Tongue (tissue), 2 donors: Measurements from ENCODE around the gene SLIT3. TPM values are rescaled to one million over a fixed set of nuclear protein-coding genes. Genes with fewer than 3 reads are reported as not detected.

Experiments
- DNase-seq: peaks from one replicate; pipeline ENCODE4 v3.0.0-alpha.2; 2015
- total RNA-seq: library from RNA; depleted of rRNA; stranded (reverse); fragments of >200 nt; gene quantifications from one replicate; pipeline ENCODE4 v1.2.3, GENCODE V29; 2014

SLIT3 gene
- total RNA-seq, result 21.4 TPM

DNA sequence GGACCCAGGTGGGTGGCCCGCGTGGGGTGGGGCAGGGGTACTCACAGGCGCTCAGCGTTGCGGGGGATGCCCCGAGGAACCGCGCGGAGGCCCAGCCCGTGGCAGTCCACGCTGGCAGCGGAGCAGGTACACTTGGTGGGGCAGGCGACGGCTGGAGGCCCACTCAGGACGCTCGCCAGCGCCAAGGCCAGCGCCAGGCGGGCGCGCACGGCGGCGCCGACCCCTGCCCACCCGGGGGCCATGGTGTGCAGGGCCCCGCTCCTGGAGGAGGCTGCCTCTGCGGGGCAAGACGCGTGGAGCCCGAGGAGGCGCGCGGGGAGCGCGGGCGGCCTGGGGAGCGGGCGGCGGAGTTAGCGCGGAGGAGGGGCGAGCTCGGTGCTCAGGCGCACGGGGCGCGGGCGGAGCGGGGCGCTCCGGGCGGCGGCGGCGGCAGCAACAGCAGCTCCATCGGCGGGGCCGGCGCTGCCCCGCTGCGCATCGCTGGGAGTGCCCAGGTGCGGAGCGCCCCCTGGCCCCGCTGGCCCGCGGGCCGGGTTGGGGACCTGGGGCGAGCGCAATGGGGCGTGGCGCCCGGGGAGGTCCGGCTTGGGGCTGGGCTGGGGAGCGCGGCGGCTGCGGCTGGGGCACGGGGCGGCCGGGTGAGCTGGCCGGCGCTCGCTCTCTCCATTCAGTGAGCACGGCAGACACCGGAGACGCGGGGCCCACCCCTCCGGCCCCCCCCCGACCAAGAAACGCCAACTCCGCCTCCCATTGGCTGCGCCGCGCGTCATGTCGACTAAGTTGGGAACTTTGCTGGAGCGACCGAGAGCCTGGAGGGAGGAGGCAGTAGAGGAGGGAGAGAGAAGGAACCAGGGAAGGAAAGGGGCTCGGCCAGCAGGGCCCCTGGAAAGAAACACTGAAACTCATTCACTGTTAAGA lies at the start of gene SLIT3:
SLIT3 (minus strand) TSS at position 672 of the 918 bp plus-strand sequence; CDS start at position 242, 430 bp downstream.
- peak; percentile 91 for DNase-seq

- DNase-seq, result no peak
Observed at GRCh38 chr5:169350016-169350415, 49.1 kb upstream of the SLIT3 start.

DNA sequence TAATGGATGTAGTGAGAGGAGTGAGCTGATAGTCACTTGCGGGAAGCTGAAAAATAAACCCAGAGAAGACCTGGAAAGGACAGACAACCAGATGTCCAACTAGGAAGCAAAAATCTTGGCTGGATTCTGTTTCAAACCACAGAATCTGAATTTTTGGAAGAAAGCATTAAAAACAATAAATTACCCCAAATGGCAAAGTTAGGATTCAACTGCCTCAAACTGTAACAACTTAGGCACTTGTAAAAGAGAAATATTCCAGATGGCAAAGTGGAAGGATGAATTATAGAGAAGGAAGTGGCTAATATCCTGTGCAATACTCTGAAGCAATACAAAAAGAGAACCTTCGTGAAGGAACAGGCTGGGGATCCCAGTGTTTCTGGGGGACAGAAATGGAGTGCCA lies 46.8 kb upstream of the SLIT3 start:
- DNase-seq, result no peak

- DNase-seq, result no peak
Observed at GRCh38 chr5:169344629-169345028, 43.7 kb upstream of the SLIT3 start.

DNA sequence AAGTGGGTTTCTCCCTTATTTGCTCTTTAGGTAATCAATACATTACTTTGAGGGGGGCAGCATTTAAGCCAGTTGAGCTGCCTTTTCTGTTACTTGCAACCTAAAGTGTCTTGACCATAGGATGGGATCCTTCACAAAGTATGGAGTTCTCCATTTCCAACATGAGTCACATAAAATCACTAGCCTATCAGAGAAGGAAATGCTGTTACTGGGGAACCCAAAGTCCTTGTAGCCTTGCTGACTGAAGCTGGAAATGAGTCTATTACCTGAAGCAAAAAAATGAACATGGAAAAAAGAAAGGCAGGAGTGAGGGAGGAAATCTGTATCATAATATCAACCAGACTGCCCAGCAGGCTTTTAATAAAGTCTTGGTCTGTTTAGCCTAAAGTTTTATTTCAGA lies 42.8 kb upstream of the SLIT3 start:
- DNase-seq, result no peak

GRCh38 chr5:169341556-169341955 lies 40.6 kb upstream of the SLIT3 start:
- DNase-seq, result no peak

DNA sequence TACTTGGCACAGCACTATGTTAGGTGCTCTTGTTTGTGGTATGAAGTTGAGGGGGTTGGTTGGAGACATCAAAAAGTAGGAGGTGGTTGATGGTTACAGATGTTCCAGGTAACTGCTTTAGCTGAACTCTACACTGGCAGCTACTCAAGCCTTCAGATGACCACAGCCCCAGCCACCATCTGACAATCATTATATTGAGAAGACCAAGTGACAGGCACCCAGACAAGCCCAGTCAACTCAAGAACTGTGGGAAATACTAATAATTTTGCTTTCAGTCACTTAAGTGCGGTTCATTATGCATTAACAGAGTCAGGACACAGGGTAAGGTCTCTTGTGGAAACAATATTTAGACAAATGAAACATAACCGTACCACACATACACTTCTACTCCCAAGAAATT lies 38.9 kb upstream of the SLIT3 start:
- DNase-seq, result no peak

DNA sequence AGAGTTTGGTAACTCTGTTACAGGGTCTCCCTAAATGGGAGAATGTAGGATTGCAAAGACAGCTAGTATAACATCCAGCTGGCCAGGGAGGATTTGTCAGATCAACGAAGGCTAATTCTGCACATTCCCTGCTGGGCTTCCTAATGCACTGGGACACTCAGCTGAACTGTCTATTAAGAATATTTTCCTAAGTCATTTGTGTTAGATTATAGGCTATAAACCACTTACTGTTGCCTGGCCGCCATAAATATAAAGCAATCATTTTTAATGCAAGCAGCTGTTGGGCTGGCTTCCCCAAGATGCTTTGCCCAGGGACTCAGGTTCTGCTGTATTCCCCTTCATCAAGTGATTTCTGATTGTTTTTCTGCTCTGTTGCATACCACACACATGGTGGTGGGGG lies 35.3 kb upstream of the SLIT3 start:
- peak; percentile 13 for DNase-seq

DNA sequence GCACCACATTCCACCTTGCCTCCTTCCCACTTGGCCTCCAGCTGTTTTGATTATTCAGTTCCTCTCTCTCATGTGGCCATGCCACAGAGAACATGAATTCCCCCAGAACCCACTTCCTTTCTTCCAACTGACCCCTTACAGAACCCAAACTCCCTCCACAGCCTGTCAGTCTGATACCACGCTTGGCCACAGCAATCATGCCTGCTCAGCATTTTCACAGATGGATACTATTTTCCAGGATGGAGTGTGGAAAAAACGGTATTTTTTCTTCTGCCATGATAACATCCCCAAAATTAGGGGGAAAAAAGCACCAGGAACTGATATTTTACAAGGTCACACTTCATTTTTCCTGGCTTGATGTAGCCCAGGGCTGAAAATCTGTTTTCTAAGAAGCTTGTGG lies 34.9 kb upstream of the SLIT3 start:
- DNase-seq, result no peak

DNA sequence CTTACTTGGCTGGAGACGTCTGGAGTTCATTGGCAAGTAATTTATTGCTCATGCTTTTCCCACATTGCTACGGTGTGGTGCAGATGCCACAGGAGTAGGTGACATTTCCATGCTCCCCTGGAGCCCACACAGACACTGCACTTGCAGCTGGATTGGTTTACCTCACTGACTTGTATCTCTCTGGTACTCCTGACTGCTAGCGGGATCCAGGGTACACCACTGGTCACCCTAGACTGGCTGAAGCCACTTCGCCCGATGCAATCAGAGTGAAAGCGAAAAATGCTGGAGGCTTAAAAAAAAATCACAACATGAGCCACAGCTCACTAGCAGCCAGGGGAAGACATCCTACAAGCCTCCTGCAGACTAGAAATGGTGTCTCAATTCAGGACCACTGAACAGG lies 32.6 kb upstream of the SLIT3 start:
- no peak for DNase-seq

DNA sequence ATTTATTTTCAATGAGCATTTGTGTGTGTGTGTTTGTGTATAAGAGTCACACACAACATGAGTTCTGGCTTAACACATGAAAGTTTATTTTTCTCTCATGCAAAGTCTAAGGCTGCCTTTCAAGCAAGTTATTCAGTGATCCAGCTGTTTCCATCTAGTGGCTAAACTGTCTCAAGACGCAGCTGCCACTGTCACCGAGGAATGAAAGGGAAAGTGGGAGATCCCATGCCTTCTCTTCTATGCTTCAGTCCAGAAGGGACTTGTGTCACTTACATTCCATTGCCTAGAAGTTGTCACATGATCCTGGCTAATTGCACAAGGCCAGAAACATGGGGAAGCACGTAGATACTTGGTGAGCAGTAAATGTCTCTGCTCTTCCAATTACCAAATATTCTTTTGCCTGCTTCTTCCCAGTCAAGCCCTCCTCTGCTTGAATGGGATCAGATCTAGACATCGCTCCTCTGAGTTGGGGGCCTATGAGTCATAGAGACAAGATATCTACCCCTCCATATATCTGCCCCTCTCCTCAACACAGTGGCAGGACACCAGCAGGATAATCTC lies 30.4 kb upstream of the SLIT3 start:
- peak; percentile 16 for DNase-seq

GRCh38 chr5:169328401-169328800 lies 27.5 kb upstream of the SLIT3 start:
- DNase-seq, result no peak

- no peak for DNase-seq
Observed at GRCh38 chr5:169325273-169325672, 24.3 kb upstream of the SLIT3 start.

- DNase-seq, result no peak
Observed at GRCh38 chr5:169318556-169318955, 17.6 kb upstream of the SLIT3 start.

GRCh38 chr5:169307646-169308045 lies 6.7 kb upstream of the SLIT3 start:
- DNase-seq, result no peak

DNA sequence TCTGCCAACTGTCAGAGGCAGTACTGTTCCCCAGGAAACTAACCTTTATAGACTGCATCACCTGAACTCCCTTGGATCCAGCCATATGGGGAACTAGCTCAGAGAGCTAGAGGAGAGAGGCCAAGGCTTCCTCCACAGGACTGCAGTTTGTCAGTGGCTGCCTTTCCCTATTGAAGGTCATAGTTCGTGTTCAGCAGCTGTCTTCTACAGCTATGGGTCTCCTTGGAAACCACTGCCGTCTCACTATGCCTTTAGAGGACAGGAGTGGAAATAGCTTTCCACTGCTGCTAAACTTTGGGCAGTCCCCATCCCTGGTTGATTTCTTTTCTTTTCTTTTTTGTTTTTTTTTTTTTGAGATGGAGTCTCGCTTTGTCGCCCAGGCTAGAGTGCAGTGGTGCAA lies 4.4 kb upstream of the SLIT3 start:
- no peak for DNase-seq

DNA sequence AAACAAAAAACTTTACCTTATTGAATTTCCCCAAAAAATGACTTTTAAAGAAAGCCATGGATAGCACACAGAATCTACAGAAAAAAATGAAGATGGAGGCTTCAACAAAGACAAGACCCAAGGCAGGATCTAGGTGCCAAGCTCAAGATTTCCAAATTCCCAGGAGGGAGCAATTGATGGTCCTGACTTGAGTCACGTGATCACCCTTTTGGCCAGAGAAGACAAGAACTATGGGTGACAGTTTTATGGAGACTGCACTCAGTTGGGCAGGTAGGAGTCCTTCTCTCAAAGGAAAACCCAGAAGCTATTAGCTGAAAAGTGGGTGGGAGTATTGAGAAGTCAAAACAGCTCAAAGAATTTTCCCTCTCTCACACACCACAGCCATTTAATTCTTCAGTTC lies 3.2 kb upstream of the SLIT3 start:
- DNase-seq, result no peak

DNA sequence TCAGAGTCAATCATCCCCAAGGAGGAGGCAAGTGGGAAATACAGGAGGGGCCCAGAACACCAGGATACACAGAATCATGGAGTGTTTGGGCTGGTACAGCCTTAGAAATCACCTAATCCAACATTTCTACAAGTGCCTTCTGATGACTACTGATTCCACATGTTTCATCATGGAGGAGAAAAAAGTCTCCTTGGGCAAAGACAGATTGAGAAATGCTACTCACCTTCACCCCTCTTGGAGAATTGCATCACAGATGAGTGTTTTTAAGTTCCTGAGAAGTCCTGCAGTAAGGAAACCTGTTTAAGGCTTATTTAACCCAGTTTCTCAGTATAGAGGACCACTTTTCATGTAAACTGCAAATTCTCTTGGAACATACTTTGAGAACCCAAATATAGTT lies 2.2 kb upstream of the SLIT3 start:
- DNase-seq, result no peak

DNA sequence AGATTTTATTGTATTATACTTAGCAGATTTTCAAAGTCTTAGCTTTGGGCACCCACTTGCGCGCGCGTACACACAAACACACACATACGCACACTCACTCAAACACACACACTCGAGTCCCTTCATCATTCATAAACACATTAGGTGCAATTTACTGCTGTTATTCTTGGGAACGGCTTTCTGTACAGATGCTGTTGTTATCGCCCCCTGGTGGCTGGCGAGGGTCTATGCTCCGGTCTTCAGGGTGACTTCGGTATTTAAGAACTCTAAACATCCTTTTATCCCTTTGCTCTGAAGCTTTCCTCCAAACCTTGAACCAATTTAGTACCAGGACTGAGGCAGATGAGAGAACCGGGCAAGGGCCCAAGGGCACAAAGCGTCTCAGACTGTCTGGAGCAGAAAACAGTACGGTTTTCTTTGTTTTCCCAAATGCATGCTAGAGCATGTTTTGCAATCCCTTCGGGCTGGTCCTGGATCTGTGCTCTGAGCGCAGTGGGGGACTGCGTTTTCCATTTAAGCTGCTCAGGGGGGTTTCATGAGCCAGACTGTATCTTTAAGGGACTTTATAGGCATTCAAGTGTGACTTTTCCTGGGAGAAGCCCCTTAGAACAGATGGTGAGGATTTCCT lies 1.7 kb upstream of the SLIT3 start:
- peak; percentile 94 for DNase-seq

GRCh38 chr5:169301986-169302385 lies 1.0 kb upstream of the SLIT3 start:
- no peak for DNase-seq

DNA sequence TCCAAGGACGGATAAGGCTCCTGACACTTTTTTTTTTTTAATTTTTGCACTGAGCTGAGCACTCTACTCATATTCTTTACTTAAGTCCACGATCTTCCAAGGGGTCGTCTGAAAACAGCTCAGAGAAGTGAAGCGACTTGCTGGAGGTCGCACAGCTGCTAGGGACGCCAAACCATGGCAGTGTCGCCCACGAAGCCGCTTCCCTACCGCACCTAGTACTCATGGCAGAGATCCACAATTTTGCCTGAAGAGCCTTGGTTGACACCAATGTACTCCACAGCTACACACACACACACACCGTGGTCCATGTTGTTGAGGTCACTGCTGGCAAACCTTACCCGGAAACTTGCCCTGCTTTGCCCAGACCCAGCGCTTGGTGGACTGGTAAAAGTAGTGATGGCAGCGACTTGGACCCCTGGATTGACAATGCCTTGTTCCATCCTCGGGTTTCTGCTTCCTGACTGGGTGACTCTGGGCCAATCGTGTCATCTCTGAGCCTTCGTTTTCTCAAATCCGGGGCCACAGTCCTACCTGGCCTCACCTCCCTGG lies 521 bp upstream of the SLIT3 start:
- no peak for DNase-seq

GRCh38 chr5:169299663-169300467 lies 1.1 kb downstream of the SLIT3 start:
- peak; percentile 50 for DNase-seq
